22Rv1 (cell line): Measurements from ENCODE around the gene PIPOX.

Experiments
- H3K27ac ChIP-seq: fragments of 450-650 bp; 2 replicates; pipeline ENCODE4 v1.5.1; 2017
- ZFX ChIP-seq: fragments of 450-650 bp; IDR thresholded peaks from 2 replicates; pipeline ENCODE4 v1.6.1; 2017; ENCODE audit warnings: antibody characterized with exemption, borderline replicate concordance
- TF ChIP-seq, protein P1 (sequence below): fragments of 450-650 bp; IDR thresholded peaks from 2 replicates; pipeline ENCODE4 v1.5.1; 2017; ENCODE audit warnings: mild to moderate bottlenecking

Gene PIPOX

DNA sequence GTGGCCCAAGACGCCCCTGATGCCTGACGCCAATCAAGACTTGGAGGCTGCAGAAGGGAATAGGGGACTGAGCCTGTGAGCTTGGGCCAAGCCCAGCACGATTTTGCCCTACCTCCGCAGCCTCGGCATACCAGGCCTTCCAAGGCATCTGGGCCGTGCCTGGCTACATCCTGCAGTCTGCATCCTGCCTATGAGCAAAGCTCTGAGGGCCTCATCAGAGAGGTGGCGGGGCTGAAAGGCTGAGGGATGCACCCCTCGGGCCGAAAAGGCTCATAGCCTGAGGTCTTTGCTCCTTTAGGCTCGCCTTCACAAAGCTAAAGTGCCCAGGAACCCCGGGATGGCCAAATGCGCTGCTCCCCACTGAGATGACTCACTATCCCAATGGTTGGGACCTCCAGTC is 39.7 kb upstream of the PIPOX start:
- TF ChIP-seq, protein P1, sequence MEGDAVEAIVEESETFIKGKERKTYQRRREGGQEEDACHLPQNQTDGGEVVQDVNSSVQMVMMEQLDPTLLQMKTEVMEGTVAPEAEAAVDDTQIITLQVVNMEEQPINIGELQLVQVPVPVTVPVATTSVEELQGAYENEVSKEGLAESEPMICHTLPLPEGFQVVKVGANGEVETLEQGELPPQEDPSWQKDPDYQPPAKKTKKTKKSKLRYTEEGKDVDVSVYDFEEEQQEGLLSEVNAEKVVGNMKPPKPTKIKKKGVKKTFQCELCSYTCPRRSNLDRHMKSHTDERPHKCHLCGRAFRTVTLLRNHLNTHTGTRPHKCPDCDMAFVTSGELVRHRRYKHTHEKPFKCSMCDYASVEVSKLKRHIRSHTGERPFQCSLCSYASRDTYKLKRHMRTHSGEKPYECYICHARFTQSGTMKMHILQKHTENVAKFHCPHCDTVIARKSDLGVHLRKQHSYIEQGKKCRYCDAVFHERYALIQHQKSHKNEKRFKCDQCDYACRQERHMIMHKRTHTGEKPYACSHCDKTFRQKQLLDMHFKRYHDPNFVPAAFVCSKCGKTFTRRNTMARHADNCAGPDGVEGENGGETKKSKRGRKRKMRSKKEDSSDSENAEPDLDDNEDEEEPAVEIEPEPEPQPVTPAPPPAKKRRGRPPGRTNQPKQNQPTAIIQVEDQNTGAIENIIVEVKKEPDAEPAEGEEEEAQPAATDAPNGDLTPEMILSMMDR: no peak
- no peak for TF ChIP-seq ZFX
- no peak overlapping the region for H3K27ac ChIP-seq

DNA sequence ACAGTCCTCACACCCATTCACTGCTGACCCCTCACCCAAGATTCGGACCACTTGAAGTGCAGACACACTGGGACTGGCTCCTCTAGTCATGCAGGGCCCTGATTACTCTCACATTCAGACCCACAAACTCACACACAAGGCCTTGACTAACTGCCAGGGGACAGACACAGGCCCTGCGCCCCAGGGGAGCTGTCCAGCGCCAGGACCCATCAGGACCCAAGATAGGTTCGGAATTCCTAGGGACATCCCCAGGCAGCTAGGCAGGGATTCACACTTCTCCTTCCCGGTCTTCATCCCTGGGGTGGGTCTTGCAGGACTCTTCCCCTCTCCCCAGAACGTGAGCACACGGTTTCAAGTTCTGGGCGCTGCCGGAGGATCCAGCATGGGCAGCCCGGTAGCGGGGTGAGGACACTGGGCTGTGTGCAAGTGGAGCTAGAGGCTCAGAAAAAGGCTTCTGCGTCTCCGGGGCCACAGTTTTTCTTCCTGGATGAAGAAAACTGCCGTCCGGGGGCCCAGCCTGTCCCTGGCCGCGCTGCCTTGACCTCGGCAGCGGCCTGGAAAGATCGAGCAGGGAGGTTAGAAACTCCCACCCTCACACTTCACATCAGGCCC is 38.8 kb upstream of the PIPOX start:
- no peak overlapping the region for H3K27ac ChIP-seq
- no peak for TF ChIP-seq ZFX
- TF ChIP-seq, protein P1: no peak

DNA sequence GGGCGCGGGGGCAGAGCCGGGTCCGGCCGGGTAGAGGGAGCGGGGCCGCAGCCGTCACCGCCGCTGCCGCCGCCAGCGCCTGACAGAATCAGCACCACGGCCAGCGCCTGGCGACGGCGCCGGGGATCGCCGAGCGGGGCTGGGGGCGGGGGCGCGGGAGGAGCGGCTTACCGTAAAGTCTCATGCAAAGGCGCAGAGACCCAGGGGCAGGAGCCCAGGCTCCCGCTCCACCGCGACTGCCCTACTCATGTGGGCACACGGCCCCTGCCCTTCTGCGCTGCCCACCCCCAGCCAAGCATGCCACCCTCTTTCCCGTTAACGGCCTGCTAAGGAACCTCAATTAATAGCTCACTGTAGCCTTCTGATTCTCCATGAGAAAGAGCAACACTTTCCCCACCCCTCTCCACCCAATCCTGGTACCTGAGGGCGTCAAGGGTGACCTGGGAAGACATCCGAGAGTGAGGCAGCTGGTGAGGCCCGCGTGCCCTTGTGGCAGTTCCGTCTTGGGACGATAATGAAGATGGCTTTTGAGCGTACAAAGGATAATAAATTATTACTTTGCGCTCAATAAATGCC is 36.9 kb upstream of the PIPOX start, which contains the start of gene SEZ6:
SEZ6 (minus strand) TSS at position 98 of the 576 bp plus-strand sequence. CDS start 164 bp downstream, outside the sequence.
- TF ChIP-seq, protein P1: no peak; the same call in 1 of the 2 replicates
- no peak for TF ChIP-seq ZFX
- peak within 1 kb of the TSS; percentile 34; the same call in 1 of the 2 replicates for H3K27ac ChIP-seq

DNA sequence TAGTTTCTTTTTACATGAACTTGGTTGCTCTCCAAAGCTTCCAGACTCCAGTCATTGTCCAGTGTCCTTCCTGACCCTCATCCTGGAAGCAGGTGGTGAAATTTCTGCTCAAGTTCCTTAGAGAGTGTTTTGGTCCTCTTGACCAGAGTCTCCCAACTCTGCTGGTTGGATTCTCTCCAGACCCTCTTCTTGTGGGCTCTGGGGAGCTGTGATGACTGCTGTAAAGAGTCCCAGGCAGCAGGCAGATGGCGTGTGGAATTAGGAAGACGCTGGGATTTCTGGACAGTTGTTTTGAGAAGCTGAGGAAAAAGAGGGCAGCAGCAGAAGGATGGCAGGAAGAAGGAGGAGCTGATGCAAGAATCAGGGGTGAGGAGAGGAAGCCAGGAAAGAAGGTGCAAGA is 35.5 kb upstream of the PIPOX start:
- no peak overlapping the region for H3K27ac ChIP-seq
- TF ChIP-seq ZFX: no peak
- TF ChIP-seq, protein P1: no peak

DNA sequence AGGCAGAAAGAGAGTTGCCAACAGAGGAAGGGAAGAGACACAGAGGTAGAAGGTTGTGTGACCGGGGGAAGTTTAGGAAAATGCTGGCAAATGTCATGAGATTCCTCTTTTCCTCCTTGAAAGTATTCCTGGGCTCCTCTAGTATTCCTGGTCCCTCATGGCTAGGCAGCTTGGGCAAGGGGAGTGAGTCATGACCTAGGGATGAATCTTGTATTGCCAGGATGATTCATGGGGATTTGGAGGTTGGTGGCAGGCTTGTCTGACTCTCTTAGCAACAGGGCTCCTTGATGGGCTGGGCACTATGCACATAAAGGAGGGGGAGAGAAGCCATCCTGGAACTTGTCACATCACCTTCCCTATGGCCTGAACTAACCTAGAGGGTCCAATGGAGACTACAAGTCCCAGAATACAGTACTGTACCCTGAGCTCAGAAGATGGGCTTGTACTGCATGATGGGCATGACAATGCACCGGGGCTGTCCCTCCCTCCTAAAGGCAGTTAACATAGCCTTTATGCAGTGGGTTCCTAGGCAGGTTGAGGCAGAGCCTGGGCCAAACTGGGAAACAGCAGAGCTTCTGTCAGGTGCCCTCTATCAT is 35.0 kb upstream of the PIPOX start:
- H3K27ac ChIP-seq: no peak overlapping the region
- TF ChIP-seq ZFX: no peak
- TF ChIP-seq, protein P1: no peak

DNA sequence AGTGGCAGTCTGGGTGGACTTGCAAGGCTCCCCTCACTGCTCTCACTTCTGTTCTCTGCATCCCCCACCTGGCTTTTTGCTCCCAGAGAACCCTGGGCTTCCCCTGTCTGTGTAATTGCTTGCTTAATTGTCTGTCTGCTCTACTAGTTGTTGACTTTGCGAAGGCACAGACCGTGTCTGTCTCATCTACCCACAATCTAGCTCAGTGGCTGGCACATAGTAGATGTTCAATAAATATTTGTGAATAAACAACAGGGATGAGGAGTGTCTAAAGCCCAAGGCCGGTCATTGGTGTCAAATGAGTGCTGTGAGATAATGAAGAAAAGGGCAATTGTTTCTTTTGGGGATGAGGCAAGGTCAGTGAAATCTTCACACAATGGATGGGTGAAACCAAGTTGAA is 34.4 kb upstream of the PIPOX start:
- no peak overlapping the region for H3K27ac ChIP-seq
- TF ChIP-seq, protein P1: no peak
- no peak for TF ChIP-seq ZFX

DNA sequence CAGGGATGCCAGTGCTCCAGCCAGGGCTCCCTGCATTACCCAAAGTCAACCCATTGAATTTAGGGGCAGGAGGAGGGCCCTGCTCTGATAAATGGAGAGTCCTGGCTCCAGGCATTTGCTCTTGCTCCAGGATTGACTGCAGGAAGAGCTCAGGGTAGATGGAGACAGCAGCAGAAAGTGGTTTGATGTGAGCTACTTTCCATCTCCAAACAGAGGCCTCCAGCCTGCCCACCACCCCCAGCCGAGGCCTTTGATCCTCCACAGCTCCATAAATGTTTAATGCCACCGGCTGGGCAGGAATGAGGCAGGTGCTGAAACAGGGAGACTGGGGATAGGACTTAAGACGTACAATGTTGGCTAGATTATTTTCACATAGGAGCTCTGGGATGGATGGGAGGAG is 32.8 kb upstream of the PIPOX start:
- no peak overlapping the region for H3K27ac ChIP-seq
- TF ChIP-seq, protein P1: no peak
- TF ChIP-seq ZFX: no peak
